Fibroblast of villous mesenchyme (primary cell): Measurements from ENCODE around the gene ART4. TPM values are rescaled to one million over a fixed set of nuclear protein-coding genes. Genes with fewer than 3 reads are reported as not detected.

Experiments
- DNase-seq: peaks from one replicate; pipeline ENCODE4 v3.0.0-alpha.2; 2010; ENCODE audit warnings: low read depth
- H3K4me3 ChIP-seq: 2 replicates; pipeline ENCODE4 v1.5.1; 2011; ENCODE audit warnings: low read depth, mild to moderate bottlenecking, low read length
- CTCF ChIP-seq: IDR thresholded peaks from 2 replicates; pipeline ENCODE4 v1.5.1; 2012; ENCODE audit warnings: low read depth, mild to moderate bottlenecking, low read length; ENCODE audit not compliant: insufficient read depth
- total RNA-seq: library from RNA; depleted of rRNA; stranded (reverse); fragments of >200 nt; gene quantifications from 2 replicates; pipeline ENCODE4 v1.2.3, GENCODE V29; 2012

The ART4 gene
- total RNA-seq, 1 donor = under 0.01 TPM

DNA sequence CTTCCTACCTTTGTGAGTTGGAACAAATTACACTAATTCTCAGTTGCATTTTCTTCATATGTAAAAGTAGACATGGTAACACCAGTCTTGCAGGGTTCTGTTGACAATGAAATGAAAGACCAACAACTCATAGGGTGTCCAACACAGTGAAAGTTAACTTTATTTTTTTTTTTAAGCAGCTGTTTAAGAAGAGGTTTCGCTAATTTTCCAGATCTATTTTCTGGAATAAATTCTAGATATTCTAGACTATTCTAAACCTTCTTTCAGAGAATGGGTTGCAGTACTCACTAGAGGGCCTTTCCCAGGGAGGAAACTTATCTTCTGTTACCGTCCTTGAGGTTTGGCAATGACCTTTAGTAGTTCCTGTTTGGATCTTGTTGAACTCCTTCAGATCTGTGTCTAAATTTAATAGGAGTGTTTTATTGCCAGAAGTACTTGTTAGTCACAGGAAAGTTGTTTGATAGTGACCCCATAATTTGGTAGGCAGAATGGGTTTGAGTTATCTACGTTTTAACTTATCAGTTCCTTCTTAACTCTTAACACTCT lies 2.8 kb upstream of the ART4 start:
- H3K4me3 ChIP-seq = no peak overlapping the region
- no peak for TF ChIP-seq CTCF
- DNase-seq = peak; percentile 28

- DNase-seq = peak; percentile 71
- TF ChIP-seq CTCF = peak; percentile 82
- H3K4me3 ChIP-seq = no peak overlapping the region
These were observed 2.0 kb upstream of the ART4 start for GRCh38 chr12:14845350-14845750.

GRCh38 chr12:14844401-14844800 lies 1.1 kb upstream of the ART4 start:
- no peak for TF ChIP-seq CTCF
- DNase-seq = no peak
- H3K4me3 ChIP-seq = no peak overlapping the region

- DNase-seq = no peak
- H3K4me3 ChIP-seq = no peak overlapping the region
- no peak for TF ChIP-seq CTCF
These were observed 1.0 kb downstream of the ART4 start for GRCh38 chr12:14842315-14842714.

DNA sequence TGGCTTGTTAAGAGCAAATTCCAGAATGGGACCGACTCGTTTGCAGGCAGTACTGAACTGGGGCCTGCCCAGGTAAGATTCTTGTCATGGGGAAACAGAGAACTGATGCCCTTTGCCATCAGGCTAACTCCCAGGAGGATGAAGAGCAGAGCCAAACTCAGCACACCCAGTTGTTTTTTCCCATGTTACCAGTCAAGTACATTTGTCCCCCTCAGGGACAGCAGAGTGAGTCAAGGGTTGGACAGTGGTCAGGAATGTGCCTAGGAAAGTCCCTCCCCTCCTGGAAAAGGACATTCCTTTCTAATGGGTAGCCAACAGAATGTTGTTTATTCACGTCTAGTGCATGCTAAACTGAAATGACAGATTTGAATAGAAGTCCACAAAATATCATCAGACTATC lies 1.6 kb downstream of the ART4 start:
- peak; percentile 42 for DNase-seq
- no peak for TF ChIP-seq CTCF
- no peak overlapping the region for H3K4me3 ChIP-seq

DNA sequence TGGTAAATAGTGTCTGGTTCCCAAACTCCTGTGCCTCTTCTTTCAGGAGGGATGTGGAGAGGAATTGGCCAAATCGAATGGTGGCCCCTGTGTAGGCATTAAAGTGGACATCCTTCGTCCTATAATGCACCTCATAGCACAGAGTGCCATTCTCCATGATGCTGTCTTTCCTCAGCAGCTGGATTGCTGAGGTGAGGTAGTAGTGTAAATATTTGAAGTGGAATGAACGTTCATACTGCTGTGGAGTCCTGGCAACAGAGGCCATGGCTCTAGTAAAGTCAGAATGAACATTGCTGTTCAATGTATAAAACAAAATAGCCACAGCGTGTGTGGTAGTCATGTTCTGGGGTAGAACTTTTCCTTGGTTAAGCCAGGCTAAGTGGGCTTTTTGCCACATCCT lies 2.7 kb downstream of the ART4 start:
- no peak overlapping the region for H3K4me3 ChIP-seq
- no peak for DNase-seq
- TF ChIP-seq CTCF = no peak

DNA sequence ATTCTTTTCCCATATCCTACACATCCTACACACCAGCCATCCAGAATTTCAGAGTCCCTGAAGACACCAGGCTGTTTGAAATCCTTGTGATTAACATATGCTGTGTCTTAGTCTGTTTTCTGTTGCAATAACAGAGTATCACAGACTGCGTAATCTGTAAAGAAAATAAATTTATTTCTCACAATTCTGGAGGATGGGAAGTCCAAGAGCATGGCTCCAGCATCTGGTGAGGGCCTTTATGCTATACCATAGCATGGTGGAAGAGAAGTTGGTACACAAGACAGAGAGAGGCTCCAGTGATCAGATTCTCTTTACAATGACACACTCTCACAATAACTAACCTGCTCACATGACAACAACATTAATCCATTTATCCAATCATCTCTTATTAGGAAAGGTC lies 4.1 kb downstream of the ART4 start:
- no peak for TF ChIP-seq CTCF
- H3K4me3 ChIP-seq = no peak overlapping the region
- DNase-seq = no peak
